Measurements from ENCODE around the gene CFB. TPM values are rescaled to one million over a fixed set of nuclear protein-coding genes. Genes with fewer than 3 reads are reported as not detected.

CFB gene
- total RNA-seq, 4 donors from 2014 or later = 23.1 to 183 (median 89.9) TPM

GRCh38 chr6:31963921-31964320 is 18.0 kb downstream of the CFB start:
- Histone ChIP-seq H3K27ac (no peak overlapping the region), H3K4me3 (no peak overlapping the region), H3K27me3 (no peaks in the 10 kb centered on the region), H3K9me3 (no peaks in the 10 kb centered on the region), H3K4me1 (peaks cover 0 to 15% (median 4%) of the 10 kb centered on the region in 4 donors), H3K36me3 (peaks cover 0 to 84% (median 0%) of the 10 kb centered on the region in 3 donors)
- TF ChIP-seq CTCF (IDR thresholded peaks at IDR 0.05) (no peak), POLR2A (IDR thresholded peaks at IDR 0.05) (no peak)
- DNase-seq = no peak

DNA sequence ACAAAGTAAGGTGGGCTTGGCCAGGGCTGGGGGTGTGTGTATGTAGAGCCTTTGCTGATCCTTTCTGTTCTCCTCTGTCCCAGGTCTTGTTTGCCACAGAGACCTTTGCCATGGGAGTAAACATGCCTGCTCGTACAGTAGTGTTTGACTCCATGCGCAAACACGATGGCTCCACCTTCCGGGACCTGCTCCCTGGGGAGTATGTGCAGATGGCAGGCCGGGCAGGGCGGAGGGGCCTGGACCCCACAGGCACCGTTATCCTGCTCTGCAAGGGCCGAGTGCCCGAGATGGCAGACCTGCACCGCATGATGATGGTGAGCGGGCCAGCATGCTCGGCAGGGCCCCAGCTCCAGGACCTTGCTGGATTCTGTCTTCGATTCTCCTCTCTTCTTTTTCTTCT is 19.8 kb downstream of the CFB start:
- H3K27me3 ChIP-seq = no peaks in the 10 kb centered on the region
- H3K4me3 ChIP-seq = no peak overlapping the region
- DNase-seq = peak in 1 of 3 donors; percentile 44
- peaks cover 0 to 6% (median 3%) of the 10 kb centered on the region in 4 donors for H3K4me1 ChIP-seq
- H3K27ac ChIP-seq = no peak overlapping the region
- no peaks in the 10 kb centered on the region for H3K9me3 ChIP-seq
- H3K36me3 ChIP-seq = peaks cover 0 to 93% (median 0%) of the 10 kb centered on the region in 3 donors
- TF ChIP-seq CTCF (IDR thresholded peaks at IDR 0.05) (no peak), POLR2A (IDR thresholded peaks at IDR 0.05) (no peak)

- H3K36me3 ChIP-seq = peaks cover 0 to 85% (median 0%) of the 10 kb centered on the region in 3 donors
- H3K27me3 ChIP-seq = no peaks in the 10 kb centered on the region
- H3K4me1 ChIP-seq = peaks cover 0 to 14% (median 9%) of the 10 kb centered on the region in 4 donors
- no peak overlapping the region for H3K4me3 ChIP-seq
- DNase-seq = peak in 1 of 3 donors; percentile 19
- no peaks in the 10 kb centered on the region for H3K9me3 ChIP-seq
- no peak for TF ChIP-seq POLR2A (IDR thresholded peaks at IDR 0.05)
- TF ChIP-seq CTCF (IDR thresholded peaks at IDR 0.05) = no peak
- no peak overlapping the region for H3K27ac ChIP-seq
Measured at GRCh38 chr6:31966506-31966905, 20.6 kb downstream of the CFB start.

DNA sequence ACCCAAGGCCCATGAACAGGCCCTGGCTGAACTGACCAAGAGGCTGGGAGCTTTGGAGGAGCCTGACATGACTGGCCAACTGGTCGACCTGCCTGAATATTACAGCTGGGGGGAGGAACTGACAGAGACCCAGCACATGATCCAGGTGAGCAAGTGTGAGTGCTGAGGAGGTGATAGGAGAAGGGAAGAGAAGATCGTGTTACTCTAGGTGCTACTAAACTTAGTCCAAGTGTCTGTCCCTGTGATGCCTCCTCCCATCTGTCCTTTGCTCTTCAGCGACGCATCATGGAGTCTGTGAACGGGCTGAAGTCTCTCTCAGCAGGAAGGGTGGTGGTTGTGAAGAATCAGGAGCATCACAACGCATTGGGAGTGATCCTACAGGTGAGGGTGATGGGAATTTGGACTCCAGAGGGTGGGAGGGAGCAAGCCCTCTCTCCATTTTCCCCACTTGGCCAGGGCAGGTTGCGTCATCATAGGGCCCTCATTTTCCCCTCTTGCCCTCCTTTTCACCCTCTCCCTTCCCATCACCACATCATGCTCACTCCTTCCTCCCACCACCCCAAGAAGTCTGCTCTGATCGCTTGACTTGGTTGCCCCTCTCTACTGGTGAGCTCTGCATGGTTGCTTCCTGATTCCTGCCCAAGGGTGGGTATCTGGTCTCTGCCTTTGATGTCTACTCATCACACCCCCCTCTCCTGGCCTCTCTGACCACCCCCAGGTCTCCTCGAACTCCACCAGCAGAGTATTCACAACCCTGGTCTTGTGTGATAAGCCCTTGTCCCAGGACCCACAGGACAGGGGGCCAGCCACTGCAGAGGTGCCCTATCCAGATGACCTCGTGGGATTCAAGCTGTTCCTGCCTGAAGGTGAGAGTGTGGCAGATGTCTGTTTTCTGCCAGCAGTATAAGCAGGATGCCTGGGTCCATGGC is 21.4 kb downstream of the CFB start:
- peak in 1 of 3 donors; percentile 10 for DNase-seq

GRCh38 chr6:31967926-31968320 is 22.0 kb downstream of the CFB start:
- Histone ChIP-seq H3K27me3 (no peaks in the 10 kb centered on the region), H3K9me3 (no peaks in the 10 kb centered on the region), H3K4me3 (no peak overlapping the region), H3K27ac (no peak overlapping the region), H3K4me1 (peaks cover 0 to 17% (median 12%) of the 10 kb centered on the region in 4 donors), H3K36me3 (peaks cover 0 to 71% (median 0%) of the 10 kb centered on the region in 3 donors)
- DNase-seq = no peak
- TF ChIP-seq CTCF (IDR thresholded peaks at IDR 0.05) = no peak
- TF ChIP-seq POLR2A (IDR thresholded peaks at IDR 0.05) = no peak

More for the DNA sequence above, 21.4 kb downstream of the CFB start:
- Histone ChIP-seq H3K9me3 (no peaks in the 10 kb centered on the region), H3K27me3 (no peaks in the 10 kb centered on the region), H3K4me1 (peaks cover 0 to 15% (median 10%) of the 10 kb centered on the region in 4 donors), H3K27ac (no peak overlapping the region), H3K4me3 (no peak overlapping the region), H3K36me3 (peaks cover 0 to 78% (median 0%) of the 10 kb centered on the region in 3 donors)
- TF ChIP-seq POLR2A (IDR thresholded peaks at IDR 0.05) = no peak
- no peak for TF ChIP-seq CTCF (IDR thresholded peaks at IDR 0.05)

All from Peyer's patch (tissue), 4 donors.